Mononuclear cell (primary cell): ENCODE measurements around the gene GGCT. TPM values are rescaled to one million over a fixed set of nuclear protein-coding genes. Genes with fewer than 3 reads are reported as not detected.

Experiments used
- H3K27me3 ChIP-seq: 2 replicates; pipeline ENCODE4 v1.6.0; 2011; ENCODE audit warnings: low read length, control low read depth; ENCODE audit not compliant: insufficient read depth
- H3K4me1 ChIP-seq: 2 replicates; pipeline ENCODE4 v1.5.1; 2011; ENCODE audit warnings: mild to moderate bottlenecking, low read length, control low read depth; ENCODE audit not compliant: insufficient read depth
- H3K4me3 ChIP-seq: 2 replicates; pipeline ENCODE4 v1.5.1; 2011; ENCODE audit warnings: mild to moderate bottlenecking, low read length, moderate library complexity
- H3K9me3 ChIP-seq: 2 replicates; pipeline ENCODE4 v1.5.1; 2011; ENCODE audit warnings: low read depth, mild to moderate bottlenecking, control low read depth, low read length
- total RNA-seq: library from RNA; depleted of rRNA; stranded (reverse); fragments of >200 nt; gene quantifications from one replicate; pipeline ENCODE4 v1.2.3, GENCODE V29; 2012

GGCT gene
- total RNA-seq, 1 donor, result 6.6 TPM

GRCh38 chr7:30465046-30465810, 39.4 kb downstream of the GGCT start:
- Histone ChIP-seq H3K4me1 (peaks cover 84% of the 10 kb centered on the region), H3K4me3 (no peak overlapping the region), H3K27me3 (no peaks in the 10 kb centered on the region), H3K9me3 (no peaks in the 10 kb centered on the region)

- H3K9me3 ChIP-seq, result no peaks in the 10 kb centered on the region
- no peak overlapping the region for H3K4me3 ChIP-seq
- H3K27me3 ChIP-seq, result no peaks in the 10 kb centered on the region
- H3K4me1 ChIP-seq, result peaks cover 88% of the 10 kb centered on the region
These were observed 40.4 kb downstream of the GGCT start for GRCh38 chr7:30464231-30464671.

- Histone ChIP-seq H3K9me3 (no peaks in the 10 kb centered on the region), H3K27me3 (no peaks in the 10 kb centered on the region), H3K4me1 (peaks cover 82% of the 10 kb centered on the region), H3K4me3 (no peak overlapping the region)
These were observed 41.1 kb downstream of the GGCT start for GRCh38 chr7:30463405-30464145.

GRCh38 chr7:30462179-30462578, 42.5 kb downstream of the GGCT start:
- no peaks in the 10 kb centered on the region for H3K27me3 ChIP-seq
- no peak overlapping the region for H3K4me3 ChIP-seq
- no peaks in the 10 kb centered on the region for H3K9me3 ChIP-seq
- H3K4me1 ChIP-seq, result peaks cover 68% of the 10 kb centered on the region

GRCh38 chr7:30460246-30460633, 44.4 kb downstream of the GGCT start:
- no peaks in the 10 kb centered on the region for H3K27me3 ChIP-seq
- no peaks in the 10 kb centered on the region for H3K9me3 ChIP-seq
- H3K4me3 ChIP-seq, result no peak overlapping the region
- peaks cover 53% of the 10 kb centered on the region for H3K4me1 ChIP-seq

- Histone ChIP-seq H3K9me3 (no peaks in the 10 kb centered on the region), H3K27me3 (no peaks in the 10 kb centered on the region), H3K4me1 (peaks cover 48% of the 10 kb centered on the region), H3K4me3 (no peak overlapping the region)
These were observed 44.9 kb downstream of the GGCT start for GRCh38 chr7:30459591-30460245.

- Histone ChIP-seq H3K9me3 (no peaks in the 10 kb centered on the region), H3K4me3 (no peak overlapping the region), H3K27me3 (no peaks in the 10 kb centered on the region), H3K4me1 (peaks cover 34% of the 10 kb centered on the region)
These were observed 46.3 kb downstream of the GGCT start for GRCh38 chr7:30458311-30458710.

- Histone ChIP-seq H3K4me3 (no peak overlapping the region), H3K27me3 (no peaks in the 10 kb centered on the region), H3K9me3 (no peaks in the 10 kb centered on the region), H3K4me1 (no peaks in the 10 kb centered on the region)
These were observed 50.7 kb downstream of the GGCT start for GRCh38 chr7:30453921-30454320.

- Histone ChIP-seq H3K27me3 (no peaks in the 10 kb centered on the region), H3K4me3 (no peak overlapping the region), H3K4me1 (no peaks in the 10 kb centered on the region), H3K9me3 (no peaks in the 10 kb centered on the region)
These were observed 51.6 kb downstream of the GGCT start for GRCh38 chr7:30453016-30453415.

- no peaks in the 10 kb centered on the region for H3K9me3 ChIP-seq
- H3K4me1 ChIP-seq, result no peaks in the 10 kb centered on the region
- no peaks in the 10 kb centered on the region for H3K27me3 ChIP-seq
- H3K4me3 ChIP-seq, result no peak overlapping the region
These were observed 52.2 kb downstream of the GGCT start for GRCh38 chr7:30452280-30452930.

- H3K9me3 ChIP-seq, result no peaks in the 10 kb centered on the region
- no peaks in the 10 kb centered on the region for H3K27me3 ChIP-seq
- no peak overlapping the region for H3K4me3 ChIP-seq
- no peaks in the 10 kb centered on the region for H3K4me1 ChIP-seq
These were observed 52.9 kb downstream of the GGCT start for GRCh38 chr7:30451539-30452279.

- Histone ChIP-seq H3K9me3 (no peaks in the 10 kb centered on the region), H3K27me3 (no peaks in the 10 kb centered on the region), H3K4me3 (no peak overlapping the region), H3K4me1 (peaks cover 2% of the 10 kb centered on the region)
These were observed 53.6 kb downstream of the GGCT start for GRCh38 chr7:30450983-30451497.

- Histone ChIP-seq H3K4me3 (no peak overlapping the region), H3K9me3 (no peaks in the 10 kb centered on the region), H3K27me3 (no peaks in the 10 kb centered on the region), H3K4me1 (peaks cover 9% of the 10 kb centered on the region)
These were observed 54.2 kb downstream of the GGCT start for GRCh38 chr7:30450240-30450982.
